ENCODE measurements around the gene ZBTB21.
"Not testable (repeated sequence)": the region's sequence is repeated elsewhere in the genome, so short reads cannot be mapped to it uniquely, and the experiment has no call there.

Gene ZBTB21

DNA sequence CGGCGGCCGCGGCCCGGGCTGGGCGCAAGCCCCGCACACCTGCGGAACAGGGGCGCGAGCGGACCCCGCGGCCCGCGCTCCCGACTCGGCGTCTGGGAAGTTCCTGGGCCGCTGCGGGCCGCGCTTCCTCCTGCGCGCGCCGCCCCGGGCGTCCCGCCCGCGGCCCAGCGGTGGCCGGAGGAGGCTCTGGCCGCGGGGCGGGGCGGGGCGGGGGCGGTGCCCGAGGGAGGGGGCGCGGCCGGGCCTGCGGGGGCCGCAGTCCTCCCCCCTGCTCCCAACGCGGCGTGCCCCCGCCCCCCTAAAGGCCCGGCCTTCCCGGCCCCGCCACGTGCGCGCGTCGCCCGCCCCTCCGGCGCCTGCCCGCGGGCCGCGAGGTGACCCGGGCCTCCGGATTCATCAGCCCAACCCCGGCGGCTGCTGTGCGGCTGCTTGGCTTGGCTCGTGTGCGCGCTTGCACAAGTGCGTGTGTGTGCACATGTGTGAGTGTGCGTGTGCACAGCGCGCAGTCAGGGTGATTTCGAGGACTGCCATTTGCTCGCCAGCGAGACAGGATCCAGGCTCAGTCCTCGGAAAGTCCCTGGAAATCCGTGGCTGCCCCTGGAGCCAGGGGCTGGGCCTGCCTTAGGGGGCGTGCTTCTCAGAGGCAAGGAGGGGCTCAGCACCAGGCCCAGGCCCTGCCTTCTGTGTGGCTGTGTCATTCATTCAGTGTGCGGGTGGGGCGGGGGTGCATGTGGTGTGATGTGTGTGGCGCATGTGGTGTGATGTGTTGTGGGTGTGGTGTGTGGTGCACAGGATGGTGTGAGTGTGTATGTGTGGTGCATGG, 56.1 kb downstream of the ZBTB21 start, which contains the start of gene C2CD2:
Gene C2CD2 (minus strand): TSS at position 188 of the 823 bp plus-strand sequence. CDS start 370 bp downstream, outside the sequence.
- peak in 26 of 56 donors; percentile 16 to 66 (median 32) for DNase-seq

GRCh38 chr21:41953249-41953830, 56.8 kb downstream of the ZBTB21 start:
- DNase-seq: peak in 2 of 56 donors; percentile 7 to 26

DNA sequence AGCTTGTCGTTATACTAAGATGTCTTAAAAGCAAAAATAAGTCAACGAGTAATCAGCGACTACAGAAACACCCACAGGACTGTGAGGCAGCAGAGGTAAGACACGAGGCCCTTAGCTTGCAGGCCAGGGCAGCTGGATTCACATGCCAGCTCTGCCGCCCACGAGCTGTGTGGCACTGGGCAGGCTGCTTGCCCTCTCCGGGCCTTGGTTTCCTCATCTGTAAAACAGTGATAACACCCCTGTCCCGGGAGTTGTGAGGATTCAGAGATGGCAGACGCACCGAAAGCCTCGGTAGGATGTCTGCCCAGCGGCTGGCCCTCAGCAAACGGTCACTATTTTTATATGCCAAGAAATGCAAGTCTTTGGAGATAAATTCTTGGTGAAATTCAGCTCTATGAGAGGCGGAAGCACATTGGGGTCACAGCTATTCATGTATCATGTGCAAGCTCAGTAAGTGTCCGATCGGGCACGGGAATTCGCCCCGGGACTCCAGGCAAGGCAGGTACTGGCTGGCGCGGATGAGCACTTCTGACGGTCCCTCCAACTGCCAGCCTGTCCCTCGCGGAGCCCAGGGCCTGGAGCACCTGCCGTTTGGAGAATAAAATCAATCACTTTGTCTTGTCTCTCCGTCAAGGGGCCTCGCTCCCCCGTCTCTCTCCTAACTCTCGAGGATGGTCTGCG, 57.5 kb downstream of the ZBTB21 start:
- DNase-seq: no peak

- DNase-seq: no peak
Measured at GRCh38 chr21:41951876-41952567, 58.1 kb downstream of the ZBTB21 start.

- no peak for DNase-seq
Measured at GRCh38 chr21:41950941-41951351, 59.2 kb downstream of the ZBTB21 start.

DNA sequence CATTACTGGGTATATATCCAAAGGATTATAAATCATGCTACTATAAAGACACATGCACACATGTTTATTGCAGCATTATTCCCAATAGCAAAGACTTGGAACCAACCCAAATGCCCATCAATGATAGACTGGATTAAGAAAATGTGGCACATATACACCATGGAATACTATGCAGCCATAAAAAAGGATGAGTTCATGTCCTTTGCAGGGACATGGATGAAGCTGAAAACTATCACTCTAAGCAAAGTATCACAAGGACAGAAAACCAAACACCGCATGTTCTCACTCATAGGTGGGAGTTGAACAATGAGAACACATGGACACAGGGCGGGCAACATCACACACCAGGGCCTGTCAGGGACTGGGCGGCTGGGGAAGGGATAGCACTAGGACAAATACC, 60.5 kb downstream of the ZBTB21 start:
- not testable (repeated sequence) for DNase-seq

GRCh38 chr21:41948901-41949300, 61.3 kb downstream of the ZBTB21 start:
- DNase-seq: no peak

DNA sequence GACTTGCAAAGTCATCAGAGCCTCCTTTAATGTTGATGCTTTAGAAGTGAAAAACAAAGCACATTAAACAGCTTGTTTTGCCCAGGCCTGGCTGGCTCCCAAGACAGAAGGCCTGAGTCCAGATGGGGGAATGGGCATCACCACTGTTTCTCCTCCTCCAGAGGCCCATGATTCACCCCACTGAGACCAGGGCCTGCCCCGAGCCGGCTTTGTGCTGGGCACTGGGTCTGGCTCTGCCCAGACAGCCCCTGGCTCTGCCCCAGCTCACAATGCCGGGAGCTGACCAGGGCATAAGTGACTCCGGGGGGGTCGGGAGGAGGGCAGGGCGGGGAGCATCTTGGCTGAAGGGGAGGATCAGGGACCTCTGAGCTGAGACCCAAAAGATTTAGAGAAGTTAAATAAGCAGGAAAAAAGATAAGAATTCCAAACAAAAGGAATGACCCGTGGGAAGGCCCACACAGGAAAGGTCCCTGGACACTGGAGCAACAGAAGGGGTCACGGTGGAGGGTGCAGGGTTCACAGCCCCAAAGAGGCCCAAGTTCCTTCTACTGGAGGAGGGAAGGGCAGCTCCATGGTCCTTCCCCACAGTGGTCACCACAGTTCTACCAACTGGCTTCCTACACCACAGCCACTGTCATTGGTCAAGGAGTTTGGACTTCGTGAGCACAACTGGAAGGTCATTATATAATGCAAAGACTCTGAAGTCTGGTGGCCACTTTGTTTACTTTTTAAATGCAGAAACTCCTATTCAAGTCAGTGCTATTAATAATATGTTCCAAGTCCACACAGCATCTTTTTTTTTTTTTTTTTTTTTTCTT, 61.9 kb downstream of the ZBTB21 start:
- DNase-seq: peak in 53 of 56 donors; percentile 17 to 94 (median 73)

- DNase-seq: no peak
Measured at GRCh38 chr21:41945982-41946381, 64.2 kb downstream of the ZBTB21 start.

DNA sequence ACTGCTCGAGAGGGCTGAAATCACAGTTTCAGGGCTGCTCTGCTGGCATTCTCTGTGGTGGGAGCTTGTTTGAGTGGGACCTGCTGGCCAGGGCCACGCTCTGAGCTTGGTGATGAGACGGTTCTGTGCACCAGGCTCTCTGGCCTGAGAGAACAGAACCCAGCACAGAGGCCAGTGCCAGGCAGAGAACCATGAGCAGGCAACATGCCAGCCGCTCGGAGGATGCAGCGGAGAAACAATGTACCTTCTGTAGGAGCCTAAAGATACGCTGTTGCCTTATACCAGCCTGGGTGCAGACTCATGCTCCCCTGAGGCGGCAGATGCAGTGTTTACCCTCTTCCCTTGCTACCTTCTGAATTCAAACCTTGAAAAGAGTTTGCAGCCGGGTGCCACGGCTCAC, 66.3 kb downstream of the ZBTB21 start:
- DNase-seq: peak in 34 of 56 donors; percentile 8 to 71 (median 36)

DNA sequence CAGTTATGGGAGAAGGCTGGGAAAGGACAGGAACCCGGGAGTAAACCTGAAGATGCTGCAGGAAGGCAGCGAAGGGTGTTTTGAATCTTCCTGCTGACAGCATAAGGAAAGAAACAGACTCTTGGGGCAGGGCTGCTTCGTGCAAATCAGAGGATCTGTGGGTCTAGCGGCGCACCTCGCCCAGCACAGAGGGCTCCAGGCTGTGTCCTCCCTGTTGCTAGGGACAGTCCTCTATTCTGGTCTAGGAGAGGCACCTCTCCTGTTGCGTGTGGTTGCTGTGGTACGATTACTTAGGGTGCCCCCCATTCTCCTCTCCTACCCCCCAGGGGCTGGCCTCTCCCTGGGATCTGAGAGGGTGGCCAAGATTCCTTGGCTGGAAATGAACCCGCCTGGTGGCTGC, 67.7 kb downstream of the ZBTB21 start:
- DNase-seq: no peak

DNA sequence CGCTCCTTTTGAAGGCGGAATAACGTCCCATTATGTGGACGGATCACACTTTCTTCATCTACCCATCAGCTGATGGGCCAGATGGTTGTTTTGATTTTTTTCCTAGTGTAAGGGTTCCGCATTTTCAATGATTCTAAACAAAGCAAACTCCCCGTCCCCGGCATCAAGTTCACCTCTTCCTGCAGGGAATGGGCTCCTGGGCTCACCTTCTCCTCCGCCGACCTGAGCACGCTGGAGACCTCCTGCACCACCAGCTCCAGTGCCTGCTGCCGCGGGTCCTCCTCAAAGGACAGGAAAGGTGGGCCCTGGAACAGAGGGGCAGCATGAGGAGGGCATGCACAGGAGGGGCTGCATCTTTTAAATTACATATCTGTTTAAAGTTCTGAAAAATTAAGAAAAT, 68.2 kb downstream of the ZBTB21 start:
- no peak for DNase-seq

GRCh38 chr21:41940431-41940830, 69.7 kb downstream of the ZBTB21 start:
- DNase-seq: no peak

DNA sequence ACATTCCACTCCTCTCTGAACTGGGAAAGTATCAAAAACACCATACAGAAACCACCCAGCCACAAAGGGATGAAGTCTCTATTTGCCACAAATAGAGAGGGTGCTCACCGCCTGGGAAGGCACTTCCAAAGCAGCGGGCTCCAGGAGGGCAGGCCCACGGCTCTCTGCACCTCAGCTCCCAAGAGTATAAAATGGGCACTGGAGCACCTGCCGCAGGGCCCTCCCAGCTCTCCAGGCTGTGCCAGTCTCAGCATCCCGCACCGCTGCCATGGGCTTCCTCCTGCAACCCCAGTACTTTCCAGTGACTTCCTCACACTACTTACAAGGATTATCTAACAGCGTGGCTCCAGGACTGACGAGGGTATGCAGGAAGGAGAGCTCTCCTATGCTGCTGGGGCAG, 70.8 kb downstream of the ZBTB21 start:
- no peak for DNase-seq
